ENCODE data around the gene EBPL.
"Not testable (repeated sequence)": the region's sequence is repeated elsewhere in the genome, so short reads cannot be mapped to it uniquely, and the experiment has no call there.

DNA sequence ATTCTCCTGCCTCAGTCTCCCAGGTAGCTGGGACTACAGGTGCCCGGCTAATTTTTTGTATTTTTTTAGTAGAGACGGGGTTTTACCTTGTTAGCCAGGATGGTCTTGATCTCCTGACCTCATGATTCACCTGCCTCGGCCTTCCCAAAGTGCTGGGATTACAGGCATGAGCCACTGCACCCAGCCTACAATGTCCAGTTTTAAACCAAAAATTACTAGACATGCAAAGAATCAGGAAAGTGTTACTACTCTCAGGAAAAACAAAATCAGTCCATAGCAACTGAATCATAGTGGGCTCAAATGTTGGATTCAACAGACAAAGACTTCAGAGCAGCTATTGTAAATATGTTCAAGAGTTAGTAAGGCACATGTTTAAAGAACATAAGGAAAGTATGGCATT is 79.2 kb downstream of the EBPL start:
- not testable (repeated sequence) for TF ChIP-seq POLR2A (IDR thresholded peaks at IDR 0.05)
- TF ChIP-seq, protein P1, sequence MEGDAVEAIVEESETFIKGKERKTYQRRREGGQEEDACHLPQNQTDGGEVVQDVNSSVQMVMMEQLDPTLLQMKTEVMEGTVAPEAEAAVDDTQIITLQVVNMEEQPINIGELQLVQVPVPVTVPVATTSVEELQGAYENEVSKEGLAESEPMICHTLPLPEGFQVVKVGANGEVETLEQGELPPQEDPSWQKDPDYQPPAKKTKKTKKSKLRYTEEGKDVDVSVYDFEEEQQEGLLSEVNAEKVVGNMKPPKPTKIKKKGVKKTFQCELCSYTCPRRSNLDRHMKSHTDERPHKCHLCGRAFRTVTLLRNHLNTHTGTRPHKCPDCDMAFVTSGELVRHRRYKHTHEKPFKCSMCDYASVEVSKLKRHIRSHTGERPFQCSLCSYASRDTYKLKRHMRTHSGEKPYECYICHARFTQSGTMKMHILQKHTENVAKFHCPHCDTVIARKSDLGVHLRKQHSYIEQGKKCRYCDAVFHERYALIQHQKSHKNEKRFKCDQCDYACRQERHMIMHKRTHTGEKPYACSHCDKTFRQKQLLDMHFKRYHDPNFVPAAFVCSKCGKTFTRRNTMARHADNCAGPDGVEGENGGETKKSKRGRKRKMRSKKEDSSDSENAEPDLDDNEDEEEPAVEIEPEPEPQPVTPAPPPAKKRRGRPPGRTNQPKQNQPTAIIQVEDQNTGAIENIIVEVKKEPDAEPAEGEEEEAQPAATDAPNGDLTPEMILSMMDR (IDR thresholded peaks at IDR 0.05) = not testable (repeated sequence)
